SK-N-SH (cell line): ENCODE measurements around the gene TDRD12. TPM values are rescaled to one million over a fixed set of nuclear protein-coding genes. Genes with fewer than 3 reads are reported as not detected.

Experiments used
- CTCF ChIA-PET: fragments of 300-600, 350-600 bp; formaldehyde crosslinking; extraction: SDS; loops from one replicate; lab custom pipeline; 2021; lab: Yijun Ruan, JAX
- POLR2A ChIA-PET: fragments of 350-600 bp; sonication (Branson Sonifier 250); formaldehyde crosslinking; extraction: SDS; loops from one replicate; lab custom pipeline; 2020; ENCODE audit warnings: antibody characterized with exemption, inconsistent platforms; lab: Yijun Ruan, JAX
- DNase-seq: peaks from one replicate; pipeline ENCODE4 v3.0.0; 2012
- H2AFZ ChIP-seq: fragments of 200-600 bp; sonication (generic); 2 replicates; pipeline ENCODE4 v1.8.1; 2016; ENCODE audit warnings: antibody characterized with exemption, mild to moderate bottlenecking, low read depth
- H3F3A ChIP-seq: fragments of 200-600 bp; sonication (generic); replicated peaks from 2 replicates; pipeline ENCODE3; 2016; ENCODE audit warnings: antibody characterized with exemption, mild to moderate bottlenecking; ENCODE audit not compliant: insufficient read depth
- H3K27ac ChIP-seq, 2 experiments: fragments of 200-500 bp in 1 of 2; fragments of 200-600 bp in 1 of 2; sonication (Bioruptor generic) in 1 of 2; sonication (generic), shearing (Covaris generic) in 1 of 2; 2 replicates each; pipeline versions ENCODE4 v1.5.1 to v1.6.1; 2014 to 2016; ENCODE audit warnings: low read depth in 2 of 2, inconsistent platforms in 1 of 2, low read length in 1 of 2, mild to moderate bottlenecking in 1 of 2, mixed read lengths in 1 of 2
- H3K27me3 ChIP-seq: fragments of 200-600 bp; sonication (generic), shearing (Covaris generic); 2 replicates; pipeline ENCODE4 v1.6.1; 2016; ENCODE audit warnings: mixed run types; ENCODE audit not compliant: insufficient read depth
- H3K36me3 ChIP-seq, 2 experiments: fragments of 200-500 bp in 1 of 2; fragments of 200-600 bp in 1 of 2; sonication (Bioruptor generic) in 1 of 2; sonication (generic) in 1 of 2; replicated peaks in 1 of 2; 2 replicates each; pipeline versions ENCODE3 to v1.5.1; 2014 to 2016; ENCODE audit warnings: low read length in 1 of 2, mild to moderate bottlenecking in 1 of 2; ENCODE audit not compliant: insufficient read depth in 2 of 2, control insufficient read depth in 1 of 2
- H3K4me1 ChIP-seq, 2 experiments: fragments of 200-500 bp in 1 of 2; fragments of 200-600 bp in 1 of 2; sonication (Bioruptor generic) in 1 of 2; sonication (generic), shearing (Covaris generic) in 1 of 2; 2 replicates each; pipeline versions ENCODE4 v1.5.1 to v1.6.1; 2014 to 2016; ENCODE audit warnings: low read depth in 1 of 2, low read length in 1 of 2, mixed run types in 1 of 2; ENCODE audit not compliant: insufficient read depth in 2 of 2, control insufficient read depth in 1 of 2
- H3K4me2 ChIP-seq: fragments of 200-600 bp; sonication (generic), shearing (Covaris generic); 2 replicates; pipeline ENCODE4 v1.6.1; 2017; ENCODE audit warnings: mixed run types
- H3K4me3 ChIP-seq, 2 experiments: fragments of 200-500 bp in 1 of 2; fragments of 200-600 bp in 1 of 2; sonication (Bioruptor generic) in 1 of 2; sonication (generic), shearing (Covaris generic) in 1 of 2; 2 replicates each; pipeline versions ENCODE4 v1.5.1 to v1.8.1; 2014 to 2016; ENCODE audit warnings: low read depth in 2 of 2, inconsistent platforms in 1 of 2, low read length in 1 of 2, mild to moderate bottlenecking in 1 of 2, mixed read lengths in 1 of 2, moderate library complexity in 1 of 2
- H3K79me2 ChIP-seq: fragments of 200-600 bp; sonication (generic); 2 replicates; pipeline ENCODE4 v1.8.1; 2017; ENCODE audit warnings: mild to moderate bottlenecking; ENCODE audit not compliant: insufficient read depth
- H3K9ac ChIP-seq: fragments of 200-600 bp; sonication (generic); 2 replicates; pipeline ENCODE4 v1.6.1; 2017; ENCODE audit warnings: mixed run types
- H3K9me2 ChIP-seq: fragments of 200-600 bp; sonication (generic); 2 replicates; pipeline ENCODE4 v1.6.1; 2017; ENCODE audit warnings: mixed run types
- H3K9me3 ChIP-seq: fragments of 200-600 bp; sonication (generic); 2 replicates; pipeline ENCODE4 v1.6.1; 2017; ENCODE audit warnings: mixed run types, mild to moderate bottlenecking, moderate library complexity
- H4K20me1 ChIP-seq: fragments of 200-600 bp; sonication (generic); 2 replicates; pipeline ENCODE4 v1.6.1; 2017; ENCODE audit warnings: mild to moderate bottlenecking, mixed run types; ENCODE audit not compliant: insufficient read depth
- ELF1 ChIP-seq: IDR thresholded peaks from 2 replicates; pipeline ENCODE4 v1.4.0; 2012
- FOXJ3 ChIP-seq: sonication (generic); formaldehyde crosslinking; IDR thresholded peaks from 2 replicates; pipeline ENCODE4 v1.5.1; 2020; ENCODE audit warnings: mild to moderate bottlenecking, missing genetic modification reagents
- FOXM1 ChIP-seq: IDR thresholded peaks from 2 replicates; pipeline ENCODE4 v1.4.0; 2012; ENCODE audit warnings: low read depth, mild to moderate bottlenecking
- JUND ChIP-seq: IDR thresholded peaks from 2 replicates; pipeline ENCODE4 v1.4.0; 2012
- MEF2A ChIP-seq: IDR thresholded peaks from 2 replicates; pipeline ENCODE4 v1.4.0; 2012; ENCODE audit warnings: low read depth, borderline replicate concordance
- MXI1 ChIP-seq: IDR thresholded peaks from 2 replicates; pipeline ENCODE4 v1.6.1; 2012; ENCODE audit warnings: mild to moderate bottlenecking, low read depth, low read length, improper control_type of control experiment
- RCOR1 ChIP-seq: fragments of 150-350 bp; IDR thresholded peaks from 2 replicates; pipeline ENCODE4 v1.6.1; 2017; ENCODE audit warnings: antibody characterized with exemption, low read length
- RFX5 ChIP-seq: IDR thresholded peaks from 2 replicates; pipeline ENCODE4 v1.6.1; 2012; ENCODE audit warnings: mild to moderate bottlenecking, improper control_type of control experiment, low read length
- SIN3A ChIP-seq: IDR thresholded peaks from 2 replicates; pipeline ENCODE4 v1.6.1; 2012; ENCODE audit warnings: low read depth, mild to moderate bottlenecking, low read length, moderate library complexity, borderline replicate concordance
- SMC3 ChIP-seq: IDR thresholded peaks from 2 replicates; pipeline ENCODE4 v1.6.1; 2012; ENCODE audit warnings: low read depth, low read length, improper control_type of control experiment
- TEAD4 ChIP-seq: IDR thresholded peaks from 2 replicates; pipeline ENCODE4 v1.4.0; 2012; ENCODE audit warnings: mild to moderate bottlenecking, borderline replicate concordance; ENCODE audit not compliant: insufficient read depth
- USF2 ChIP-seq: fragments of 150-350 bp; IDR thresholded peaks from 2 replicates; pipeline ENCODE4 v1.6.1; 2017; ENCODE audit warnings: antibody characterized with exemption, low read length, low read depth, borderline replicate concordance
- WGBS: methylation state at CpG from one replicate; pipeline ENCODE4 v1.1.6; 2017; ENCODE audit warnings: low lambda C conversion rate; 5-methylcytosine and 5-hydroxymethylcytosine counted together
- polyA plus RNA-seq, 3 experiments: library from polyadenylated mRNA; depleted of rRNA; stranded (reverse); fragments of >200 nt; gene quantifications; 2 replicates each; pipeline ENCODE4 v1.2.3, GENCODE V29; 2012
- TF ChIP-seq, protein P1 (sequence below): fragments of 200-600 bp; sonication (generic); IDR thresholded peaks from 2 replicates; pipeline ENCODE4 v1.6.1; 2017; ENCODE audit warnings: antibody characterized with exemption, mild to moderate bottlenecking, moderate library complexity
- TF ChIP-seq, protein P2 (sequence below): IDR thresholded peaks from 2 replicates; pipeline ENCODE4 v1.6.1; 2012; ENCODE audit warnings: mild to moderate bottlenecking, low read depth, low read length, moderate library complexity

Gene TDRD12
- polyA plus RNA-seq, 1 of the 3 experiments (the other 2 are of a cell fraction): 0.05 TPM

DNA sequence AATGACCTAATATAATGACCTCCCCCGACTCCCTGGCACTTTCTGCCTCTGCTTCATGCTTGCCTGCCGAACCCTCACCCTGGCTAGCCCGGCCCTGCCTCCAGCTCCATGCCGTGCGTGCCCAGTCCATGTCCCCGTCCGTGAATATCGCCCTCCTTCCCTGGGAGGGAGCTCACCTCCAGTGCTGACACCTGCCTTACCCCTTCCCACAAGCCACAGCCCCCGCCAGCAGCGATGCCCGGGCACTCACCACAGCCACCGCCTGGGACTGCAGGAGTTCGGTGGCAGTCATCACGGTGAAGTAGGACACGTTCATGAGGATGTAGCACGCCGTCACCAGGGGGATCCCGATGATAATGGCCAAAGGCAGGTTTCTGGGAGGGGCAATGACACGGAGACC lies 140.0 kb downstream of the TDRD12 start:
- no peaks in the 10 kb centered on the region for H3K79me2 ChIP-seq
- H3K4me3 ChIP-seq: no peak overlapping the region
- ChIA-PET CTCF (no interaction called here), POLR2A (no interaction called here)
- no peaks in the 10 kb centered on the region for H3K4me1 ChIP-seq
- no peak overlapping the region for H2AFZ ChIP-seq
- no peak for TF ChIP-seq JUND
- TF ChIP-seq FOXM1: no peak
- no peak for TF ChIP-seq RCOR1
- no peak for TF ChIP-seq SMC3
- no peak for TF ChIP-seq MEF2A
- TF ChIP-seq SIN3A: no peak
- TF ChIP-seq FOXJ3: no peak
- no peak for TF ChIP-seq MXI1
- TF ChIP-seq USF2: no peak
- TF ChIP-seq, protein P1, sequence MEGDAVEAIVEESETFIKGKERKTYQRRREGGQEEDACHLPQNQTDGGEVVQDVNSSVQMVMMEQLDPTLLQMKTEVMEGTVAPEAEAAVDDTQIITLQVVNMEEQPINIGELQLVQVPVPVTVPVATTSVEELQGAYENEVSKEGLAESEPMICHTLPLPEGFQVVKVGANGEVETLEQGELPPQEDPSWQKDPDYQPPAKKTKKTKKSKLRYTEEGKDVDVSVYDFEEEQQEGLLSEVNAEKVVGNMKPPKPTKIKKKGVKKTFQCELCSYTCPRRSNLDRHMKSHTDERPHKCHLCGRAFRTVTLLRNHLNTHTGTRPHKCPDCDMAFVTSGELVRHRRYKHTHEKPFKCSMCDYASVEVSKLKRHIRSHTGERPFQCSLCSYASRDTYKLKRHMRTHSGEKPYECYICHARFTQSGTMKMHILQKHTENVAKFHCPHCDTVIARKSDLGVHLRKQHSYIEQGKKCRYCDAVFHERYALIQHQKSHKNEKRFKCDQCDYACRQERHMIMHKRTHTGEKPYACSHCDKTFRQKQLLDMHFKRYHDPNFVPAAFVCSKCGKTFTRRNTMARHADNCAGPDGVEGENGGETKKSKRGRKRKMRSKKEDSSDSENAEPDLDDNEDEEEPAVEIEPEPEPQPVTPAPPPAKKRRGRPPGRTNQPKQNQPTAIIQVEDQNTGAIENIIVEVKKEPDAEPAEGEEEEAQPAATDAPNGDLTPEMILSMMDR: no peak
- TF ChIP-seq, protein P2, sequence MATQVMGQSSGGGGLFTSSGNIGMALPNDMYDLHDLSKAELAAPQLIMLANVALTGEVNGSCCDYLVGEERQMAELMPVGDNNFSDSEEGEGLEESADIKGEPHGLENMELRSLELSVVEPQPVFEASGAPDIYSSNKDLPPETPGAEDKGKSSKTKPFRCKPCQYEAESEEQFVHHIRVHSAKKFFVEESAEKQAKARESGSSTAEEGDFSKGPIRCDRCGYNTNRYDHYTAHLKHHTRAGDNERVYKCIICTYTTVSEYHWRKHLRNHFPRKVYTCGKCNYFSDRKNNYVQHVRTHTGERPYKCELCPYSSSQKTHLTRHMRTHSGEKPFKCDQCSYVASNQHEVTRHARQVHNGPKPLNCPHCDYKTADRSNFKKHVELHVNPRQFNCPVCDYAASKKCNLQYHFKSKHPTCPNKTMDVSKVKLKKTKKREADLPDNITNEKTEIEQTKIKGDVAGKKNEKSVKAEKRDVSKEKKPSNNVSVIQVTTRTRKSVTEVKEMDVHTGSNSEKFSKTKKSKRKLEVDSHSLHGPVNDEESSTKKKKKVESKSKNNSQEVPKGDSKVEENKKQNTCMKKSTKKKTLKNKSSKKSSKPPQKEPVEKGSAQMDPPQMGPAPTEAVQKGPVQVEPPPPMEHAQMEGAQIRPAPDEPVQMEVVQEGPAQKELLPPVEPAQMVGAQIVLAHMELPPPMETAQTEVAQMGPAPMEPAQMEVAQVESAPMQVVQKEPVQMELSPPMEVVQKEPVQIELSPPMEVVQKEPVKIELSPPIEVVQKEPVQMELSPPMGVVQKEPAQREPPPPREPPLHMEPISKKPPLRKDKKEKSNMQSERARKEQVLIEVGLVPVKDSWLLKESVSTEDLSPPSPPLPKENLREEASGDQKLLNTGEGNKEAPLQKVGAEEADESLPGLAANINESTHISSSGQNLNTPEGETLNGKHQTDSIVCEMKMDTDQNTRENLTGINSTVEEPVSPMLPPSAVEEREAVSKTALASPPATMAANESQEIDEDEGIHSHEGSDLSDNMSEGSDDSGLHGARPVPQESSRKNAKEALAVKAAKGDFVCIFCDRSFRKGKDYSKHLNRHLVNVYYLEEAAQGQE: no peak
- TF ChIP-seq TEAD4: no peak
- no peak for TF ChIP-seq RFX5
- TF ChIP-seq ELF1: no peak
- TF ChIP-seq, all 33 proteins: peak for 0
- Histone ChIP-seq H4K20me1 (no peaks in the 10 kb centered on the region), H3K4me2 (no peak overlapping the region), H3K9ac (no peak overlapping the region), H3K9me2 (no peaks in the 10 kb centered on the region), H3K36me3 (no peaks in the 10 kb centered on the region), H3K27ac (no peak overlapping the region), H3K27me3 (no peaks in the 10 kb centered on the region), H3F3A (no peaks in the 10 kb centered on the region), H3K9me3 (no peaks in the 10 kb centered on the region)
- WGBS: 84% methylated on average over 17 of the region's 19 CpGs
- no peak for DNase-seq
